Stomach smooth muscle (tissue), 2 donors: ENCODE results near the gene TOMM6.
A peak's percentile ranks its signal among the peaks of the same experiment; 100 is the strongest.

ENCODE experiments used
- H3K27ac ChIP-seq: one replicate; pipeline ENCODE4 v1.7.0; 2013; ENCODE audit warnings: mild to moderate bottlenecking, low read length, inconsistent platforms
- H3K27me3 ChIP-seq, 2 donors: one replicate each; pipeline ENCODE4 v1.7.0; 2013; ENCODE audit warnings: low read length in 2 of 2; ENCODE audit not compliant: insufficient read depth in 2 of 2, control insufficient read depth in 1 of 2
- H3K36me3 ChIP-seq, 2 donors: one replicate each; pipeline ENCODE4 v1.7.0; 2013; ENCODE audit warnings: low read length in 2 of 2; ENCODE audit not compliant: control insufficient read depth in 2 of 2, insufficient read depth in 2 of 2
- H3K4me1 ChIP-seq: one replicate; pipeline ENCODE4 v1.7.0; 2013; ENCODE audit warnings: low read length; ENCODE audit not compliant: control insufficient read depth, insufficient read depth
- H3K4me3 ChIP-seq, 2 donors: one replicate each; pipeline ENCODE4 v1.7.0; 2013; ENCODE audit warnings: low read length in 2 of 2
- H3K9ac ChIP-seq, 2 donors: one replicate each; pipeline ENCODE4 v1.7.0; 2013; ENCODE audit warnings: low read length in 2 of 2, mild to moderate bottlenecking in 1 of 2
- H3K9me3 ChIP-seq, 2 donors: one replicate each; pipeline ENCODE4 v1.7.0; 2013; ENCODE audit warnings: low read length in 2 of 2; ENCODE audit not compliant: control insufficient read depth in 2 of 2
- donor health status: healthy.
- donor health status: Pancreatic carcinoma.

The TOMM6 gene

GRCh38 chr6:41786451-41787218 lies 859 bp upstream of the TOMM6 start:
- Histone ChIP-seq H3K27ac (peak overlapping the region; percentile 94), H3K36me3 (peaks cover 13 to 15% of the 10 kb centered on the region in 2 donors), H3K4me3 (peak overlapping the region; percentile 85 to 99), H3K27me3 (no peaks in the 10 kb centered on the region), H3K9ac (peak overlapping the region; percentile 92 to 95), H3K4me1 (peaks cover 31% of the 10 kb centered on the region), H3K9me3 (no peaks in the 10 kb centered on the region)

GRCh38 chr6:41789390-41789724 lies 1.9 kb downstream of the TOMM6 start:
- Histone ChIP-seq H3K27ac (no peak overlapping the region), H3K9ac (no peak overlapping the region), H3K4me1 (peaks cover 29% of the 10 kb centered on the region), H3K36me3 (peaks cover 16 to 20% of the 10 kb centered on the region in 2 donors), H3K27me3 (no peaks in the 10 kb centered on the region), H3K9me3 (no peaks in the 10 kb centered on the region), H3K4me3 (no peak overlapping the region)

DNA sequence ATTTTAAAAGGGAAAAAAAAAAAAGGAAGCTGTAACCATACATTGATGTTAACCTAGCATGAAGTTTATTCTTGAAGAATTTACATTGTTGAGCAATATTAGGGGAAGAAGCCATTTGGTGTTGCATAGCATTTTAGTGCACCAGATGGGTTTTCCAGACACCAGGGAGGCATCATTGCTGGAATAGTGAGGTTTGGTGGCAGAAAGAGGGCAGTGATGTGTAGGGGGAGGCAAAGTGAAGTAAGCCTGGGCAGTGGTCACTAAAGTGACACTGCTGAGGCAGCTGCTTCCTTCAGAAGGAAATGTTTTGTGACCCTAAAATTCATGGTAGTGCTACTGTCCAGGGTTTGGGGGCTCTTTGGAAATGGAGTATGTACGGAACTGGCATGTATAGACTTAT lies 2.6 kb downstream of the TOMM6 start:
- peaks cover 19 to 24% of the 10 kb centered on the region in 2 donors for H3K36me3 ChIP-seq

GRCh38 chr6:41791305-41791704 lies 3.8 kb downstream of the TOMM6 start:
- H3K27me3 ChIP-seq, result no peaks in the 10 kb centered on the region
- H3K9me3 ChIP-seq, result no peaks in the 10 kb centered on the region
- H3K4me3 ChIP-seq, result no peak overlapping the region
- peaks cover 25 to 27% of the 10 kb centered on the region in 2 donors for H3K36me3 ChIP-seq
- H3K4me1 ChIP-seq, result peaks cover 16% of the 10 kb centered on the region
- no peak overlapping the region for H3K9ac ChIP-seq
- H3K27ac ChIP-seq, result no peak overlapping the region

More for the DNA sequence above, 2.6 kb downstream of the TOMM6 start:
- H3K27ac ChIP-seq, result no peak overlapping the region
- H3K9ac ChIP-seq, result no peak overlapping the region
- no peaks in the 10 kb centered on the region for H3K9me3 ChIP-seq
- H3K4me1 ChIP-seq, result peaks cover 27% of the 10 kb centered on the region
- H3K27me3 ChIP-seq, result no peaks in the 10 kb centered on the region
- no peak overlapping the region for H3K4me3 ChIP-seq

GRCh38 chr6:41791984-41792383 lies 4.5 kb downstream of the TOMM6 start:
- H3K27me3 ChIP-seq, result no peaks in the 10 kb centered on the region
- H3K9me3 ChIP-seq, result no peaks in the 10 kb centered on the region
- no peak overlapping the region for H3K9ac ChIP-seq
- no peak overlapping the region for H3K4me3 ChIP-seq
- peaks cover 14% of the 10 kb centered on the region for H3K4me1 ChIP-seq
- H3K36me3 ChIP-seq, result peaks cover 25 to 29% of the 10 kb centered on the region in 2 donors
- H3K27ac ChIP-seq, result no peak overlapping the region

GRCh38 chr6:41796474-41796873 lies 9.0 kb downstream of the TOMM6 start:
- no peak overlapping the region for H3K9ac ChIP-seq
- H3K9me3 ChIP-seq, result no peaks in the 10 kb centered on the region
- peaks cover 18 to 29% of the 10 kb centered on the region in 2 donors for H3K36me3 ChIP-seq
- H3K4me3 ChIP-seq, result no peak overlapping the region
- no peaks in the 10 kb centered on the region for H3K4me1 ChIP-seq
- no peaks in the 10 kb centered on the region for H3K27me3 ChIP-seq
- no peak overlapping the region for H3K27ac ChIP-seq

- peaks cover 13 to 25% of the 10 kb centered on the region in 2 donors for H3K36me3 ChIP-seq
- H3K27ac ChIP-seq, result no peak overlapping the region
- H3K27me3 ChIP-seq, result no peaks in the 10 kb centered on the region
- H3K4me1 ChIP-seq, result no peaks in the 10 kb centered on the region
- no peaks in the 10 kb centered on the region for H3K9me3 ChIP-seq
- H3K4me3 ChIP-seq, result no peak overlapping the region
- H3K9ac ChIP-seq, result no peak overlapping the region
These were observed 11.5 kb downstream of the TOMM6 start for GRCh38 chr6:41798901-41799558.

DNA sequence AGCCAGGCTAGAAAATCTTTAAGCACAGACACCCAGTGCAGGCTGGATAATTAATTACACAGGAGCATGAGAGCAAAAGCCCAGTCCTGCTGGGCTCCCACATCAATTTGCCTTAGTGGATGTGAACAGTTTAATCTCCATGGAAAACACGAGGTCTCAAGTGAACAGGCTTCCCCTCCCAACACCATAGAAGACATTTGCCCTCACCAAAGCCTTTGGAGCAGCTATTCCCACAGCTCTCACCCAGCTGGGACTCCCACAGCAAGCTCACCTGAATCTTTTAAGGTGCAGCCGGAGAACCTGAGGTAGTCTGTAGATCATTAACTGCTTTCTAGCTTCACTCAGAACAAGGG lies 12.0 kb downstream of the TOMM6 start:
- Histone ChIP-seq H3K9ac (no peak overlapping the region), H3K27ac (no peak overlapping the region), H3K4me3 (no peak overlapping the region), H3K36me3 (peaks cover 11 to 23% of the 10 kb centered on the region in 2 donors), H3K4me1 (no peaks in the 10 kb centered on the region), H3K27me3 (no peaks in the 10 kb centered on the region), H3K9me3 (no peaks in the 10 kb centered on the region)

- H3K4me3 ChIP-seq, result no peak overlapping the region
- H3K4me1 ChIP-seq, result no peaks in the 10 kb centered on the region
- H3K27ac ChIP-seq, result no peak overlapping the region
- no peaks in the 10 kb centered on the region for H3K9me3 ChIP-seq
- H3K9ac ChIP-seq, result no peak overlapping the region
- H3K27me3 ChIP-seq, result no peaks in the 10 kb centered on the region
- H3K36me3 ChIP-seq, result peaks cover 4 to 26% of the 10 kb centered on the region in 2 donors
These were observed 13.9 kb downstream of the TOMM6 start for GRCh38 chr6:41801380-41801779.

DNA sequence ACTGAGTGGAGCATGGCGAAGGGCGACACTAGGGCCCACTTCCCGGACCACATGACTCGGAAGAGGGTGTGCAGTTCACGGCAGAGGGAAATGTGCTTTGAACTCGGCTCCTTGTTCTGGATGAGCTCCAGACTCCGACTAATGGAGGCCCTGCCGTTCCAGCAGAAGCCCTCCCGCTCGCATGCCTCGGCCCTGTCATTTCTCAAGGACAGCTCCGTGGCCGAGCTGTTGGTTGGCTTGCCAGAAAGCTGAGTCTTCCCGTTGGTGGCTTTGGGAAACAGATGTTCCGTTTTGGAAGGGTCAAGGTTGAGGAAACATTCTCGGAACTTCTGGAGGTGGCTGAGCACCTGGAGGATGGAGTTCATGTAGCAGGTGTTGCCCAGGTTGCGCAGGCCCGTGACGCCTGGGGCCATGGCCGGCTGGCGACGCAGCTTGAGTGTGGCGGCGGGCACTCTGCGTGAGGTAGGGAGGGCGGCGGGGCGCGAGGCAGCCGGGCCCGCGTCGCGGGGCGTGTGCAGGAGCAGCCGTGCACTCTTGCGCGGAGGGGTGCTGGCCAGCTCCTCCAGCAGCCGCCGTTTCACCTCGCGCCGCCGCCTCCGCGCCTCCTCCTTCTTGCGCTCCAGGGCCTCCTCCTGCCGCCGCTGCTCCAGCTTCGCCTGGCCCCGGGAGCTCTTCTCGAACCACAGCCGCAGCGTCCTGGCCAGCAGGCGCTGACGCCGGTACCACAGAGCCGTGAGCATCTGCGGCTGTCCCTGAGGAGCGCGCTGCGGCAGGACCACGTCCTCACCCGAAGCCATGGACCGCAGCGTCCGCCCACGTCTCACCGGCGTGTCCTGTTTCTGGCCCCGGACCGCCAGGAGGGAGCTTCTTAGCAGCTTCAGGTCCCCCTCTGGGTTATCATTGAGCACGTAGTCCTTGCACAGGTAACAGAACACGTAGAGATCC lies 18.6 kb downstream of the TOMM6 start:
- Histone ChIP-seq H3K27me3 (no peaks in the 10 kb centered on the region), H3K9me3 (no peaks in the 10 kb centered on the region), H3K4me1 (no peaks in the 10 kb centered on the region), H3K36me3 (peaks cover 0 to 13% of the 10 kb centered on the region in 2 donors), H3K27ac (no peak overlapping the region), H3K4me3 (no peak overlapping the region), H3K9ac (no peak overlapping the region)
